ENCODE data around the gene RNASEH1.

DNA sequence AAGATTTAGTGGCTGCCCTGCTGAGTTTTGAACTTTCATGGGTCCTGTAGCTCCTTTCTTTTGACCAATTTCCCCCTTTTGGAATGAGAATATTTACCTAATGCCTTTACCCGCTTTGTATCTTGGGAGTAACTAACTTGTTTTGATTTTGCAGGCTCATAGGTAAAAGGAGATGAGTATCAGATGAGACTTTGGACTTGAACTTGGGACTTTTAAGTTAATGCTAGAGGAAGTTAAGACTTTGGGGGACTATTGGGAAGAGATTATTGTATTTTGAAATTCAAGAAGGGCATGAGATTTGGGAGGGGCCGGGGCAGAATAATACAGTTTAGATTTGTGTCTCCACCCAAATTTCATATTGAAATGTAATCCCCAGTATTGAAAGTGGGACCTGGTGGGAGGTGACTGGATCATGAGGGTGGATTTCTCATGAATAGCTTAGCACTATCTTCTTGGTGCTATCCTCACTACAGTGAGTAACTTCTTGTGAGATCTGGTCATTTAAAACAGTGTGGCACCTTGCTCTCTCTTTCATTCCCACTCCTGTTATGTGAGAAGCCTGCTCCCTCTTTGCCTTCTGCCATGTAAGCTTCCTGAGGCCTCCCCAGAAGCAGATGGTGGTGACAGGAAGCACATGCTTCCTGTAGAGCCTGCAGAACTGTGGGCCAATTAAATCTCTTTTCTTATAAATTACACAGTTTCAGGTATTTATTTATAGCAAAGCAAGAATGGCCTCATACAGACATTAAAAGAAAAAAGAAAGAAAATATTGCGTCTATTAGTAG lies 44.9 kb downstream of the RNASEH1 start:
- TF ChIP-seq SPI1 (IDR thresholded peaks at IDR 0.05; ENCODE audit: low read depth, low read length) (no peak), POLR2AphosphoS5 (IDR thresholded peaks at IDR 0.05; ENCODE audit: low read depth, low read length) (no peak), POLR2A (IDR thresholded peaks at IDR 0.05; ENCODE audit: low read depth, low read length) (no peak)

Measured in GM12891 (cell line).